GM12892 (cell line): Measurements from ENCODE around the gene NFE2.

Experiments used
- POLR2A ChIP-seq: IDR thresholded peaks from 2 replicates; pipeline ENCODE4 v1.6.1; 2011; ENCODE audit warnings: low read depth, low read length, control low read depth
- POLR2AphosphoS5 ChIP-seq: IDR thresholded peaks from 2 replicates; pipeline ENCODE4 v1.6.1; 2011; ENCODE audit warnings: low read depth, low read length, control low read depth
- TAF1 ChIP-seq: IDR thresholded peaks from 2 replicates; pipeline ENCODE4 v1.6.1; 2011; ENCODE audit warnings: low read depth, mild to moderate bottlenecking, control low read depth, low read length, borderline replicate concordance

DNA sequence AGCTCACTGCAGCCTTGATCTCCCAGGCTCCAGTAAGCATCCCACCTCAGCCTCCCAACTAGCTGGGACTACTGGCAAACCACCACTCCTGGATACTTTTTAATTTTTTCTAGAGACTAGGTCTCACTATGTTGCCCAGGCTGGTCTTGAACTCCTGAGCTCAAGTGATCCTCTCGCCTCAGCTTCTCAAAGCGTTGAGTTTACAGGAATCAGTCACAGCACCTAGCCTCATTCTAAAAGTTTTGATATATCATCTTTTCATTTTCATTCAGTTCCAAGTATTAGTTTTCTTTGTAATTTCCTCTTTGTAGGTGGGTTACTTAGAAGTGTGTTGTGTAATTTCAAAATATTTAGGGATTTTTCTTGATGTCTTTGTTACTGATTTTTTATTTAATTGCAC, 30.5 kb downstream of the NFE2 start:
- no peak for TF ChIP-seq POLR2AphosphoS5
- no peak for TF ChIP-seq POLR2A
- TF ChIP-seq TAF1, result no peak
